ENCODE results near the gene BAD.
"Not testable (repeated sequence)": the region's sequence is repeated elsewhere in the genome, so short reads cannot be mapped to it uniquely, and the experiment has no call there.

Gene BAD

DNA sequence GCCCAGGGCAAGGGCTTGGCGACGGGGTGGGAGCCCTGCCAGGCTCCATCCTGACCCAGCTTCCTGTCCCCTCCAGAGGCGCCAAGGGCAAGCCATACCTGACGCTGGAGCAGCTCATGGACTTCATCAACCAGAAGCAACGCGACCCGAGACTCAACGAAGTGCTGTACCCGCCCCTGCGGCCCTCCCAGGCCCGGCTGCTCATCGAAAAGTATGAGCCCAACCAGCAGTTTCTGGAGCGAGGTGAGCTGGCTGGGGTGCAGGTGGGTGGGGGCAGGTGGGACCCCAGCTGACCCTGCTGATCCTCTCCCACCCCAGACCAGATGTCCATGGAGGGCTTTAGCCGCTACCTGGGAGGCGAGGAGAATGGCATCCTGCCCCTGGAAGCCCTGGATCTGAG, 28.2 kb downstream of the BAD start:
- DNase-seq = no peak

- no peak for DNase-seq
Observed at GRCh38 chr11:64255135-64256128, 29.0 kb downstream of the BAD start.

DNA sequence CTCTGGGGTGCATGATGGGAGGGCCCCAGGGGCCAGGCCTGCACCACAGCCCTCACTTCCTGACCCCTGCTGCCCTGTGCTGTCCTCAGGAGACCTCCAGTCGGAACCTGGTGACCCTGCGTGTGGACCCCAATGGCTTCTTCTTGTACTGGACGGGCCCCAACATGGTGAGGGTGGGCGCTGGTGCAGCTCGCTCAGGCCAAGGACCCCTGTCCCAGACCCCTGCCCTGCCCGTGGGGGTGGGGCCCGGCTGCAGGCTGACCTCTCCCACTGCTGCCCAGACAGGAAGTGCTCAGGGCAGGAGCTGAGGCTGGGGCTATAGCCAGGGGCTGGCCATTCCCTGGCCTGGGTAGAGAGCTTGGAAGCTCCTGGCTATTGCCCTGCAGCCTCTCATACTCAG, 30.1 kb downstream of the BAD start:
- DNase-seq = no peak

DNA sequence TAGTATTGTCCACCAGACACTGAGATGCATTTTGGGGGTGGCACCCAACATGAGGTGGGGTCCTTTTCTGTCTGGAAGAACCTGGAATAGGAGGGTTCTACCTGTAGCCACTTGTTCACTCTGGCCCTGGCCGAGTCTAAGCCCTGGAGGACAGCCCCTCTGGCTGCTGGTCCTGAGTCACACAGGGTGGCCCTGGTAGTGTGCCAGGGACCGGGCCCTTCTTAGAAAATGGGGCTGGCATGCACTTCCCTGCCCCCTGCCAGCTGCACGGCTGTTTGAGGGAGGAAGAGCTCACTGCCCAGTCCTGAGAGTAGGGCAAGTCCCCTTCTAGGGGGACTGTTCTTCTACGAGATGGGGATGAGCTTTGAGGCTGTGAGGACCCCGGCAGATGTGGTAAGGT, 31.0 kb downstream of the BAD start:
- DNase-seq = no peak

DNA sequence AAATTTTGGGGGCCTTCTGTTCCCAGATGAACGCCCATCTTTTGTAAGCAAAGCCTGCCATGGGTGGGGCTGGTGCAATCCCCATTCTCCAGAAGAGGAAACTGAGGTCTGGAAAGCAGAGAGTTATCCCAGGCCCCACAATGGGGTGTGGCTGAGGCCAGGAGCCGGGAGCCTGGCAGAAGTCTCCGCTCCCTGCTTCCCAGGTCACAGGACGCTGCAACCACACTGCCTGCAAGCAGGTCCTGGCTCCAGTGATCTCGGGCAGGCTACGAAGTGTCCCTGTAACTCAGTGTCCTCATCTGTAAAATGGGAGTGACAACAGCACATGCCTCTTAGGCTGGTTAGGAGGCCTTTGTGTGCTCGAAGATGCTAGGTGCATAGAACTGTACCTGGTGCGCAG, 31.4 kb downstream of the BAD start:
- no peak for DNase-seq

DNA sequence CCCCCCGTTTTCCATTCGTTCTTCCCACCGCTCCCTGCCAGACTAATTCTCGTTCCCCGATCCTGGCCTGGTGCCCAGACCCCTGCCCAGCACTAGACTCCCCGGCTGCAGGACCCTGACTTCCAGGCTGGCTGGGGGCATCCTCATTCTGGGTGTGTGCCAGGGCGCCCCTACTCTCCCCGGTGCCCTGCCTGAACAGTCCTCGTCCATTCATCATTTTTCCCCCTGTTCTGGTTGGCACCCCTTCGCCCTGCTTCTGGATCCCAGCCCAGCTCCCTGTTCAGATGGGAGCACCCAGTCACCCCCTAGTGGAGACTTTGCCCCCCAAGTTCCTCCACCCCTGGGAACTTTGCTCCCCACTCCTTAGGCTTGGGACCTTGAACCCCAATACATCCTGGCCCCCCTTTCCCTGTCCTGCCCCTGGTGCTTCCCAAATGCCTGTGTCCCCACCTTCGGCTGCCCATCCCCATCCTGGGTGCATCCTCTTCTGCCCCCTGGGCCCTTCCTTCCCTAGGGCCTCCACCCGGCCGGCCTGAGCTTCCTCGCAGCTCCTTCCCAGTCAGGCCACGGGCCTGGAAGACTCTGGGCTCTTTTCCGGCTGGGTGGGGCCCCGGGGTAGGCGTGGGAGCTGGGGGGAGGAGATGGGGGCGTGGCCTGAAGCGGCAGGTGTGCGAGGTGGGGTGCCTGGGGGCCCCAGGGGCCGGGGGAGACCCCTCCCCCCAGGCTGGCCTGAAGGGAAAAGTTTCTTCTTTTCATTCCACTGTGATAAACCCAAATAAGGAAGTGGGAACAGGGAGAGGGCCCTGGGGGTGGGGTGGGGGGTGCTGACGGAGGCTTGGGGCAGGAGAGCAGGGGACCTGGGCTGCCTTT, 32.2 kb downstream of the BAD start:
- no peak for DNase-seq

- no peak for DNase-seq
Observed at GRCh38 chr11:64251753-64252002, 32.8 kb downstream of the BAD start.

GRCh38 chr11:64251016-64251752, 33.3 kb downstream of the BAD start, which contains the start of gene PLCB3:
PLCB3 (plus strand) TSS chr11:64251530; CDS start chr11:64251650, 120 bp downstream.
- DNase-seq = peak; percentile 40 to 56 (median 49)

DNA sequence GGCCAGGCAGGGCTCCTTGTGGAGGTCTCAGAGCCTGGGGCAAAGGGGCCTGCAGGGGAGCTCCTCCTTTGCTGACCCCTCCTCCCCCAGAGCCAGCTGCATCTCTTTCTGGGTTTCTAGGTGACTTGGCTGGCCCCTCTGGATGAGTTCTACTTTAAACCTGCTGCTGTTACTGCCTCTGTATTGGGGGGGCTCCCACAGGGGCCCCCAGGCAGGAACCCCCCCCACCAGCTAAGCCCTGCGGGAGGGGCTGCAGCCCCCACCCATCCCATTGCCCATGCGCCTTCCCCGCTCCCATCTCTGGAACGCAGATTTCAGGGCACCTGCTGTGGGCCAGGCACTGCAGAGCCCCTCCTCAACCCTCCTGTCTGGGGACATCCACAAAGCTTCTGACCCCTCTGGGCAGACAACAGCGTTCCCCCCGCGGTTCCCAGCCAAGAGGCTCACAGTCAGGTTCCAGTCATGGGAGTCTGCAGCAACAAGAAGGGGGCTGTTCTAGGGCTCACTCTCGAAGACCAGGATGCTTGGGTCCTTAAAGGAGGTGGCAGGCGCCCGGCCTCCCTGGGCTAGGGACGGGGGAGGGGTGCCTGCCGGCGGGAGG, 34.0 kb downstream of the BAD start:
- DNase-seq = no peak

GRCh38 chr11:64249563-64250414, 34.7 kb downstream of the BAD start:
- DNase-seq = no peak

GRCh38 chr11:64249038-64249437, 35.4 kb downstream of the BAD start:
- DNase-seq = no peak

DNA sequence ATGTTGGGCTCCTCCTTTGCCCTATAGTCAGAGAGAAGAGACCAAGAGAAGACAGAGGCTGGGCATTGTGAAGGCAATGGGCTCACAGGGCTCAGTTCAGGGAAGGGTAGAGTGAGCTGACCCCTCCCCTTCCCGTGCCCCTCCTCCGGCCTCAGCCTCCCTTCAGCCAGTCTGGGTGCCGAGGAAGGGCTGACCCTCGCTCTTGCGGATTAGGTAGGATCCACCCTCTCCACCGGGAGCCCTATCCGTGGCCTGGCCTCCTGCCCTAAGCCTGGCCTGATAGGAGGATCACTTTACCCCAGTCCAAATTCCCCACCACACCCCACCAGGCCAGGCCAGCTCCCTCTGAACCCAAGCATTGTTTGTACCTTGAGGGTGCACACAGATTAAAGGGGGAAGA, 35.9 kb downstream of the BAD start:
- no peak for DNase-seq

GRCh38 chr11:64247729-64248531, 36.5 kb downstream of the BAD start:
- no peak for DNase-seq

GRCh38 chr11:64246871-64247728, 37.4 kb downstream of the BAD start, which contains the start of gene PPP1R14B:
PPP1R14B (minus strand) TSS chr11:64246943; CDS start chr11:64246673, 270 bp downstream.
- DNase-seq = peak; percentile 60 to 85 (median 75)

- not testable (repeated sequence) for DNase-seq
Observed at GRCh38 chr11:64246621-64246870, 37.9 kb downstream of the BAD start.

- peak in 4 of 5 experiments; percentile 36 to 78 (median 60) for DNase-seq
Observed at GRCh38 chr11:64245797-64246620, 38.5 kb downstream of the BAD start.

GRCh38 chr11:64245401-64245796, 39.1 kb downstream of the BAD start:
- peak in 2 of 5 experiments; percentile 53 to 74 for DNase-seq

DNA sequence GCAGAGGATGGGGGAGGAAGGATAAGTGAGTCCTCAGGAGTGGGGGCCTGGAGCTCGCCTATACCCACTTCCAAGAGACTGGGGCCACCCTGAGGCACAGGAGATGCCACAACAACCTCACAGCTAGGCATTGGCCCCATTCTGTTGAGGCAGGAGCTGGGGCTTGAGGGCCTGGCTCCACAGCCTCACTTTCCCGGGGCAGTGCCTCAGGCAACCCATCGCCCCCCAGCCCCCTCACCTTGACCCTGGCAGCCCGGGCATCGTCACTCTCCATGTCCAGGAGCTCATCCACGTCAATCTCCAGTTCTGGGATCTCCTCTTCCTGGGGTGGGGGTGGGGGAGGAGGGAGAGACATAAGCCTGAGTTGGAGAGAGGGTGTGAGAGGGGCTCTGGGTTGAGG, 39.5 kb downstream of the BAD start:
- DNase-seq = no peak

- no peak for DNase-seq
Observed at GRCh38 chr11:64244107-64244506, 40.4 kb downstream of the BAD start.
